Spleen (tissue), 11 donors: ENCODE data around the gene KCTD21. TPM values are rescaled to one million over a fixed set of nuclear protein-coding genes. Genes with fewer than 3 reads are reported as not detected.
A peak's percentile ranks its signal among the peaks of the same experiment; 100 is the strongest.

Experiments used
- DNase-seq: peaks from one replicate; pipeline ENCODE4 v3.0.0-alpha.2; 2020
- H3K27ac ChIP-seq, 8 donors: fragments of 200-600 bp; sonication (generic) in 7 of 8; 1 replicate in 4 of 8; 2 replicates in 4 of 8; pipeline versions ENCODE4 v1.5.0 to v1.8.0; 2016 to 2021; ENCODE audit warnings: inconsistent platforms in 4 of 8, mild to moderate bottlenecking in 4 of 8, moderate library complexity in 1 of 8
- H3K27me3 ChIP-seq, 7 donors: fragments of 200-600 bp; sonication (generic) in 6 of 7; replicated peaks in 1 of 7; 1 replicate in 4 of 7; 2 replicates in 3 of 7; pipeline versions ENCODE4 v1.5.0 to v1.8.0; 2016 to 2021; ENCODE audit warnings: inconsistent platforms in 3 of 7, mild to moderate bottlenecking in 1 of 7
- H3K36me3 ChIP-seq, 6 donors: fragments of 200-600 bp; sonication (generic) in 5 of 6; 1 replicate in 4 of 6; 2 replicates in 2 of 6; pipeline versions ENCODE4 v1.5.0 to v1.8.0; 2016 to 2021; ENCODE audit warnings: inconsistent platforms in 2 of 6
- H3K4me1 ChIP-seq, 6 donors: fragments of 200-600 bp; sonication (generic) in 5 of 6; 1 replicate in 3 of 6; 2 replicates in 3 of 6; pipeline versions ENCODE4 v1.5.0 to v1.8.0; 2016 to 2021; ENCODE audit warnings: inconsistent platforms in 3 of 6
- H3K4me3 ChIP-seq, 8 donors: fragments of 200-600 bp; sonication (generic) in 7 of 8; 1 replicate in 4 of 8; 2 replicates in 4 of 8; pipeline versions ENCODE4 v1.5.0 to v1.8.0; 2016 to 2021; ENCODE audit warnings: inconsistent platforms in 4 of 8, mild to moderate bottlenecking in 4 of 8, moderate library complexity in 2 of 8
- H3K9me3 ChIP-seq, 8 donors: fragments of 200-600 bp; sonication (generic) in 7 of 8; 1 replicate in 4 of 8; 2 replicates in 4 of 8; pipeline versions ENCODE4 v1.5.0 to v1.8.0; 2016 to 2021; ENCODE audit warnings: inconsistent platforms in 4 of 8
- CTCF ChIP-seq, 11 experiments: fragments of 200-600 bp in 7 of 11; fragments of 450-650 bp in 4 of 11; sonication (generic) in 4 of 11; IDR thresholded peaks in 8 of 11; conservative IDR thresholded peaks in 3 of 11; 1 replicate in 7 of 11; 2 replicates in 4 of 11; pipeline versions ENCODE4 v1.4.0 to v1.8.0; 2016 to 2021; ENCODE audit warnings: antibody characterized with exemption in 11 of 11, inconsistent platforms in 4 of 11, mild to moderate bottlenecking in 1 of 11
- POLR2A ChIP-seq, 3 donors: fragments of 450-650 bp; IDR thresholded peaks; one replicate each; pipeline ENCODE4 v1.5.1; 2017; ENCODE audit warnings: antibody characterized with exemption in 3 of 3, mild to moderate bottlenecking in 1 of 3
- POLR2AphosphoS5 ChIP-seq, 3 donors: sonication (generic); formaldehyde crosslinking; IDR thresholded peaks; one replicate each; pipeline ENCODE4 v1.5.1; 2017; ENCODE audit warnings: antibody characterized with exemption in 3 of 3
- WGBS, 5 donors: extraction: QIAGEN DNeasy Blood & Tissue Kit in 3 of 5; methylation state at CpG; one replicate each; pipeline versions ENCODE4 v1.1.5 to v1.1.7; 2013 to 2018; 5-methylcytosine and 5-hydroxymethylcytosine counted together
- intact Hi-C: fragments of 100-400 bp; cut with DNase I; formaldehyde crosslinking; loops from one replicate; pipeline ENCODE4 v1.15.0; 2023; ENCODE audit warnings: low total_unique reads
- polyA plus RNA-seq, 3 donors: library from polyadenylated mRNA; stranded (reverse); fragments of 200-250 nt; gene quantifications; one replicate each; pipeline ENCODE4 v1.2.1, GENCODE V29; 2013
- total RNA-seq, 7 donors: library from RNA; depleted of rRNA in 3 of 7; stranded (reverse); fragments of >200 nt in 3 of 7; fragmentation: NEBNext Ultra II Directional in 4 of 7; extraction: Animal tissue kit (Norgen Biotek cat#: 25700) in 4 of 7; gene quantifications; one replicate each; pipeline versions ENCODE4 v1.1.0 to v1.2.1, GENCODE V29; 2016 to 2021
- donor health status: healthy with polysubstance abuse.
- donor health status: DM: no; HTN: no; CAD: no; lungs with moderate emphysema.
- donor health status: DM: no; HTN: no; CAD: no.
- donor health status: Bipolar disorder and iron deficiency.
- donor health status: healthy.
- donor health status: DM: no; HTN: no; CAD: no.
- donor health status: DM: yes; HTN: yes; CAD: no.

The KCTD21 gene
- total and polyA plus RNA-seq, 10 donors = 1.2 to 13.6 (median 6.4) TPM

GRCh38 chr11:78200061-78200460, 11.6 kb upstream of the KCTD21 start:
- Histone ChIP-seq H3K27me3 (no peaks in the 10 kb centered on the region), H3K36me3 (peaks cover 0 to 53% (median 9%) of the 10 kb centered on the region in 6 donors), H3K4me1 (peaks cover 0 to 28% (median 14%) of the 10 kb centered on the region in 6 donors), H3K4me3 (no peak overlapping the region), H3K9me3 (no peaks in the 10 kb centered on the region), H3K27ac (no peak overlapping the region)
- WGBS, 5 donors = 85 to 95% (median 90%) methylated on average over 3 to 4 of the region's 4 CpGs
- TF ChIP-seq POLR2A (IDR thresholded peaks at IDR 0.05) (no peak), POLR2AphosphoS5 (IDR thresholded peaks at IDR 0.05) (no peak)
- DNase-seq = peak; percentile 47
- intact Hi-C loops = no loop called here

GRCh38 chr11:78199653-78200015, 11.2 kb upstream of the KCTD21 start:
- Histone ChIP-seq H3K4me3 (no peak overlapping the region), H3K9me3 (no peaks in the 10 kb centered on the region), H3K4me1 (peaks cover 0 to 28% (median 14%) of the 10 kb centered on the region in 6 donors), H3K27me3 (no peaks in the 10 kb centered on the region), H3K27ac (no peak overlapping the region), H3K36me3 (peaks cover 0 to 51% (median 9%) of the 10 kb centered on the region in 6 donors)
- WGBS, 5 donors = 92 to 99% (median 98%) methylated on average over 5 of the region's 5 CpGs
- DNase-seq = peak; percentile 25
- intact Hi-C loops = no loop called here
- no peak for TF ChIP-seq POLR2A (IDR thresholded peaks at IDR 0.05)
- no peak for TF ChIP-seq POLR2AphosphoS5 (IDR thresholded peaks at IDR 0.05)
- TF ChIP-seq CTCF (IDR thresholded peaks at IDR 0.05 in 8 of 11, conservative IDR thresholded peaks at IDR 0.05 in 3 of 11) = no peak

GRCh38 chr11:78199015-78199652, 10.7 kb upstream of the KCTD21 start:
- intact Hi-C loops = no loop called here
- 89 to 97% (median 95%) methylated on average over 6 of the region's 6 CpGs for WGBS, 5 donors

GRCh38 chr11:78197816-78198215, 9.4 kb upstream of the KCTD21 start:
- Histone ChIP-seq H3K4me1 (peaks cover 0 to 31% (median 8%) of the 10 kb centered on the region in 6 donors), H3K4me3 (no peak overlapping the region), H3K27me3 (no peaks in the 10 kb centered on the region), H3K27ac (no peak overlapping the region), H3K36me3 (peaks cover 0 to 51% (median 9%) of the 10 kb centered on the region in 6 donors), H3K9me3 (no peaks in the 10 kb centered on the region)
- intact Hi-C loops = no loop called here
- 52 to 97% (median 91%) methylated on average over 5 to 8 of the region's 8 CpGs for WGBS, 5 donors
- no peak for TF ChIP-seq CTCF (IDR thresholded peaks at IDR 0.05 in 8 of 11, conservative IDR thresholded peaks at IDR 0.05 in 3 of 11)
- no peak for TF ChIP-seq POLR2AphosphoS5 (IDR thresholded peaks at IDR 0.05)
- no peak for TF ChIP-seq POLR2A (IDR thresholded peaks at IDR 0.05)
- peak; percentile 63 for DNase-seq

More at GRCh38 chr11:78199015-78199652, 10.7 kb upstream of the KCTD21 start:
- no peak overlapping the region for H3K27ac ChIP-seq
- H3K36me3 ChIP-seq = peaks cover 0 to 51% (median 9%) of the 10 kb centered on the region in 6 donors
- H3K4me1 ChIP-seq = peaks cover 0 to 28% (median 14%) of the 10 kb centered on the region in 6 donors
- no peaks in the 10 kb centered on the region for H3K9me3 ChIP-seq
- TF ChIP-seq POLR2AphosphoS5 (IDR thresholded peaks at IDR 0.05) (no peak), CTCF (IDR thresholded peaks at IDR 0.05 in 8 of 11, conservative IDR thresholded peaks at IDR 0.05 in 3 of 11) (no peak), POLR2A (IDR thresholded peaks at IDR 0.05) (no peak)
- no peaks in the 10 kb centered on the region for H3K27me3 ChIP-seq
- no peak overlapping the region for H3K4me3 ChIP-seq
- DNase-seq = peak; percentile 54
